Transverse colon (tissue), 4 donors: Measurements from ENCODE around the gene LAMA4. TPM values are rescaled to one million over a fixed set of nuclear protein-coding genes. Genes with fewer than 3 reads are reported as not detected.

ENCODE experiments used
- DNase-seq: peaks from one replicate; pipeline ENCODE4 v3.0.0-alpha.2; 2019
- H3K27ac ChIP-seq, 4 donors: fragments of 200-600 bp; sonication (generic); 2 replicates each; pipeline ENCODE4 v1.5.1; 2016 to 2018; ENCODE audit warnings: inconsistent platforms in 4 of 4
- H3K27me3 ChIP-seq: fragments of 200-600 bp; sonication (generic); 2 replicates; pipeline ENCODE4 v1.5.1; 2017; ENCODE audit warnings: inconsistent platforms
- H3K36me3 ChIP-seq, 4 donors: fragments of 200-600 bp; sonication (generic); 2 replicates each; pipeline ENCODE4 v1.5.1; 2017 to 2019; ENCODE audit warnings: inconsistent platforms in 4 of 4
- H3K4me1 ChIP-seq, 4 donors: fragments of 200-600 bp; sonication (generic); 2 replicates each; pipeline ENCODE4 v1.5.1; 2017 to 2020; ENCODE audit warnings: inconsistent platforms in 4 of 4
- H3K4me3 ChIP-seq, 4 donors: fragments of 200-600 bp; sonication (generic); 1 replicate in 1 of 4; 2 replicates in 3 of 4; pipeline versions ENCODE4 v1.5.1 to v1.6.1; 2017 to 2019; ENCODE audit warnings: inconsistent platforms in 4 of 4
- H3K9me3 ChIP-seq, 2 donors: fragments of 200-600 bp; sonication (generic); 2 replicates each; pipeline ENCODE4 v1.5.1; 2017 to 2019; ENCODE audit warnings: inconsistent platforms in 2 of 2
- CTCF ChIP-seq, 5 experiments: fragments of 200-600 bp in 3 of 5; fragments of 450-650 bp in 2 of 5; sonication (generic) in 3 of 5; IDR thresholded peaks; 1 replicate in 2 of 5; 2 replicates in 3 of 5; pipeline ENCODE4 v1.5.1; 2016 to 2017; ENCODE audit warnings: antibody characterized with exemption in 5 of 5, inconsistent platforms in 3 of 5, mild to moderate bottlenecking in 2 of 5, moderate library complexity in 1 of 5
- EP300 ChIP-seq: sonication (generic); formaldehyde crosslinking; IDR thresholded peaks from one replicate; pipeline ENCODE4 v1.6.1; 2017; ENCODE audit warnings: antibody characterized with exemption, low read depth
- POLR2A ChIP-seq: fragments of 450-650 bp; IDR thresholded peaks from one replicate; pipeline ENCODE4 v1.6.1; 2016; ENCODE audit warnings: antibody characterized with exemption, mild to moderate bottlenecking, moderate library complexity
- POLR2AphosphoS5 ChIP-seq, 3 donors: sonication (generic); formaldehyde crosslinking; IDR thresholded peaks; one replicate each; pipeline ENCODE4 v1.6.1; 2016; ENCODE audit warnings: antibody characterized with exemption in 3 of 3
- WGBS, 2 donors: methylation state at CpG; one replicate each; pipeline ENCODE4 v1.1.5; 2018; ENCODE audit warnings: low coverage in 1 of 2; 5-methylcytosine and 5-hydroxymethylcytosine counted together
- in situ Hi-C, 4 donors: fragments of 200-750 bp; cut with MboI; loops; one replicate each; pipeline versions ENCODE4 v1.15.0 to v1.15.1; 2017; ENCODE audit warnings: low sequenced_read_pairs in 3 of 4, low pct_ligation_motif_present in 1 of 4, low pct_unique_long_range_greater_than_20kb in 1 of 4
- intact Hi-C: fragments of 100-400 bp; cut with DNase I; formaldehyde crosslinking; loops from one replicate; pipeline ENCODE4 v1.15.1; 2023; ENCODE audit warnings: low total_unique reads
- total RNA-seq, 4 donors: library from RNA; depleted of rRNA; stranded (reverse); fragments of >200 nt; gene quantifications; one replicate each; pipeline ENCODE4 v1.1.0, GENCODE V29; 2016

The LAMA4 gene
- total RNA-seq, 4 donors from 2014 or later, result 27.3 to 54.9 (median 40.1) TPM

DNA sequence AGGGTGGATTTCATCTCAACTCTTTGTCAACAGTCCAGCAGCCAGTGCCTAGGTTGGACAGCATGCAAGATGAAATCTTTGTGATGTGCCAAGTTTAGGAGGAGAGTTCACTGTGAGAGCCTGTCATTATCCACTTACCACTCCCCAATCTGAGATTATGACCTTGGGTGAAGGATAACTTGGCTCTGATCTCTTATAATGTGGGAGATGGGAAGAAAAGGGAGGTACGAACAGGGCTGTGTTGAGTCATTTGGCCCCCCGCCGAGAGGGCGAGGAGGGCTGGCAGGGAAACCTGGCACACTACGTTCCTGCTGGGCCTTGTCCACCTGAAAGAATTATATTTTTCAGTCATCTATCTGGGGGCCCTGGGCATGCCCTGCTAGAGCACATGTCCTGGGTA lies 35.8 kb downstream of the LAMA4 start:
- peak overlapping the region; percentile 32 to 80 (median 71) for H3K27ac ChIP-seq
- intact Hi-C loops (no loop called here), in situ Hi-C loops (no loop called here)
- WGBS, 2 donors, result 74 to 81% methylated on average over 5 of the region's 5 CpGs
- no peaks in the 10 kb centered on the region for H3K9me3 ChIP-seq
- H3K36me3 ChIP-seq, result no peaks in the 10 kb centered on the region
- no peak overlapping the region for H3K4me3 ChIP-seq
- peaks cover 0 to 45% (median 7%) of the 10 kb centered on the region in 4 donors for H3K4me1 ChIP-seq
- DNase-seq, result no peak
- TF ChIP-seq POLR2A, result no peak
- TF ChIP-seq POLR2AphosphoS5 (IDR thresholded peaks at IDR 0.05), result peak in 1 of 3 donors; percentile 30
- TF ChIP-seq CTCF (IDR thresholded peaks at IDR 0.05), result no peak
- H3K27me3 ChIP-seq, result no peaks in the 10 kb centered on the region

- WGBS, 2 donors, result 56 to 57% methylated on average over 6 of the region's 6 CpGs
- H3K36me3 ChIP-seq, result no peaks in the 10 kb centered on the region
- no peaks in the 10 kb centered on the region for H3K9me3 ChIP-seq
- TF ChIP-seq EP300, result no peak
- no peak for TF ChIP-seq POLR2AphosphoS5 (IDR thresholded peaks at IDR 0.05)
- TF ChIP-seq CTCF (IDR thresholded peaks at IDR 0.05), result no peak
- no peak for TF ChIP-seq POLR2A
- peak overlapping the region; percentile 50 to 80 (median 68) for H3K27ac ChIP-seq
- in situ Hi-C loops, result no loop called here
- no peaks in the 10 kb centered on the region for H3K27me3 ChIP-seq
- H3K4me1 ChIP-seq, result peaks cover 0 to 32% (median 1%) of the 10 kb centered on the region in 4 donors
- intact Hi-C loops, result no loop called here
- no peak overlapping the region for H3K4me3 ChIP-seq
- DNase-seq, result no peak
Measured at GRCh38 chr6:112216662-112217551, 37.5 kb downstream of the LAMA4 start.

GRCh38 chr6:112215488-112216284 lies 38.7 kb downstream of the LAMA4 start:
- DNase-seq, result no peak
- no peaks in the 10 kb centered on the region for H3K9me3 ChIP-seq
- peak overlapping the region; percentile 31 to 80 (median 58) for H3K27ac ChIP-seq
- intact Hi-C loops, result no loop called here
- 77 to 84% methylated on average over 7 of the region's 7 CpGs for WGBS, 2 donors
- H3K4me3 ChIP-seq, result no peak overlapping the region
- no peaks in the 10 kb centered on the region for H3K27me3 ChIP-seq
- TF ChIP-seq POLR2AphosphoS5 (IDR thresholded peaks at IDR 0.05) (no peak), CTCF (IDR thresholded peaks at IDR 0.05) (no peak), EP300 (no peak), POLR2A (no peak)
- in situ Hi-C loops, result no loop called here
- peaks cover 0 to 24% (median 0%) of the 10 kb centered on the region in 4 donors for H3K4me1 ChIP-seq
- H3K36me3 ChIP-seq, result no peaks in the 10 kb centered on the region

- in situ Hi-C loops, result no loop called here
- peak overlapping the region in 3 of 4 donors; percentile 4 to 50 (median 23) for H3K27ac ChIP-seq
- H3K27me3 ChIP-seq, result no peaks in the 10 kb centered on the region
- DNase-seq, result no peak
- H3K9me3 ChIP-seq, result no peaks in the 10 kb centered on the region
- 42 to 45% methylated on average over 2 of the region's 2 CpGs for WGBS, 2 donors
- no peak overlapping the region for H3K4me3 ChIP-seq
- intact Hi-C loops, result no loop called here
- no peaks in the 10 kb centered on the region for H3K36me3 ChIP-seq
- H3K4me1 ChIP-seq, result peaks cover 0 to 24% (median 0%) of the 10 kb centered on the region in 4 donors
- TF ChIP-seq EP300 (no peak), POLR2AphosphoS5 (IDR thresholded peaks at IDR 0.05) (no peak), CTCF (IDR thresholded peaks at IDR 0.05) (no peak), POLR2A (no peak)
Measured at GRCh38 chr6:112214739-112215269, 39.6 kb downstream of the LAMA4 start.
